GM12875 (cell line): ENCODE data around the gene WDR81.

ENCODE experiments used
- H3K4me3 ChIP-seq: one replicate; pipeline ENCODE4 v1.5.1; 2011; ENCODE audit warnings: low read depth, low read length, control low read depth
- TF ChIP-seq, protein P1 (sequence below): IDR thresholded peaks from 2 replicates; pipeline ENCODE4 v1.5.1; 2011; ENCODE audit warnings: low read depth, mild to moderate bottlenecking, control low read depth, inconsistent platforms, low read length, moderate library complexity, borderline replicate concordance; ENCODE audit not compliant: insufficient read depth

The WDR81 gene

DNA sequence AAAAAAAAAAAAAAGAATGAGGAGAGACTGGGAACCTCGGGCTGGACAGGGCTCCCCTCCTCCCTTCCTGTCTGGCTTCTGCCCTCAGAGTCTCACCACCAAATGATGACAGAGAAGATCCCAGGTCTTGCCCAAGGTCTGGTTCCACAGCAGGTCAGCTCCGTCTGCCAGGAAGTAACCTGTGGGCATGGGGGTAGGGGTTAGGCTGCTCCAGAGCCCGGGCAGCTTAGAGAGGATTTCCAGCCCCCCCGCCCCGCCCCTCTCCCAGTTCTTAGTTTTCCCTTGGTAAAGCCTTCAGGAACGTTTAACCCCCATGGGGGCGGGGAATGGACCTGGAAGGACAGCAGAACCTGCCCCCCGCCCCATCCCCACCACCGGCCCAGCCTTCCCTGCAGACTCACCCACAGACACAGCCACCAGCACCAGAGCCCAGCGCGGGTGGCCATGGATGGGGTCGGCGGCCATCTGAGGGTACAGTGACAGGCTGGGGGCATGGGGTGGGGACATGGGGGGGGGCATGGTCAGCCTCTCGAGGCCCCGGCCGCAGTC, 15.0 kb upstream of the WDR81 start:
- peak overlapping the region; percentile 49 for H3K4me3 ChIP-seq
- TF ChIP-seq, protein P1, sequence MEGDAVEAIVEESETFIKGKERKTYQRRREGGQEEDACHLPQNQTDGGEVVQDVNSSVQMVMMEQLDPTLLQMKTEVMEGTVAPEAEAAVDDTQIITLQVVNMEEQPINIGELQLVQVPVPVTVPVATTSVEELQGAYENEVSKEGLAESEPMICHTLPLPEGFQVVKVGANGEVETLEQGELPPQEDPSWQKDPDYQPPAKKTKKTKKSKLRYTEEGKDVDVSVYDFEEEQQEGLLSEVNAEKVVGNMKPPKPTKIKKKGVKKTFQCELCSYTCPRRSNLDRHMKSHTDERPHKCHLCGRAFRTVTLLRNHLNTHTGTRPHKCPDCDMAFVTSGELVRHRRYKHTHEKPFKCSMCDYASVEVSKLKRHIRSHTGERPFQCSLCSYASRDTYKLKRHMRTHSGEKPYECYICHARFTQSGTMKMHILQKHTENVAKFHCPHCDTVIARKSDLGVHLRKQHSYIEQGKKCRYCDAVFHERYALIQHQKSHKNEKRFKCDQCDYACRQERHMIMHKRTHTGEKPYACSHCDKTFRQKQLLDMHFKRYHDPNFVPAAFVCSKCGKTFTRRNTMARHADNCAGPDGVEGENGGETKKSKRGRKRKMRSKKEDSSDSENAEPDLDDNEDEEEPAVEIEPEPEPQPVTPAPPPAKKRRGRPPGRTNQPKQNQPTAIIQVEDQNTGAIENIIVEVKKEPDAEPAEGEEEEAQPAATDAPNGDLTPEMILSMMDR, result no peak

DNA sequence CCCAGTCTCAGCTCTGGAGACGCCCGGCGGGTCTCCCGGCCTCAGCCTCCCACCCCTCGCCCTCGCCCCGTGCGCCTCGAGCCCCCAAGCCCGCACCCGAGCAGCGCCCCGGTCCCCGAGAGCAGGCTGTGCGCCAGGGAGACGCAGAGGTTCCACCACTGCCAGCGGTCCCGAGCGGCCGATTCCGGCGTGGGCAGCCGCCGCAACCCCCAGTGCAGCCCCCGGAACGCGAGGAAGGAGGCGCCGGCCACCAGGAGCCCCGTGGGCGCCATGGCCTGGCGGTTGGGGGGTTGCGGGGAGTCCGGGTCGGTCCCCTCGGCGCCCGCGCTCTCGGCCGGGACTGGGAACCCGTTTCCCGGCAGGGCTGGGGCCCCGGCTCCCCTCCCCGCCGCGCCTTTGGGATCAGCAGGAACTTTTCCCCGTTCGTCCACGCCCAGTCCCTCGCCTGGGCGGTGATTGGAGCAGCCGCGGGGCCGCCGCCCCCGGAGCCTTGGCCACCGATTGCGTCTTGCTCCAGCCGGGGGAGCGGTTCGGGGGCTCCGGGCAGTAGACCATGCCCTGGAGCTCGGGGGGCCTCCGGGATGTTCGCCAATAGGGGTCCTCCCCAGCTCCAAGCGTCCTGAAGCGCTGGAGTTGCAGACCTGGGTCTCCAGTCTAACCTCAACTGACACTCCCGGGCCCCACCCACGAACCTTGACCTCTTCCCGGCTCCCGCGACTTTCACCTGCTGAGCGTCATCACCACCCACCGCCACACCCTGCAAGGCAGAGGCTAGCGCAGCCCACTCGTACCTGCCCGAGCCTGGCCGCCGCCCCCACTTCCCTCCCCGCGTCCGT, 14.3 kb upstream of the WDR81 start, which contains the start of gene TLCD2:
TLCD2 (minus strand) TSS at position 407 of the 836 bp plus-strand sequence; CDS start at position 272, 135 bp downstream.
- TF ChIP-seq, protein P1, result no peak
- H3K4me3 ChIP-seq, result peak within 1 kb of the TSS; percentile 49

DNA sequence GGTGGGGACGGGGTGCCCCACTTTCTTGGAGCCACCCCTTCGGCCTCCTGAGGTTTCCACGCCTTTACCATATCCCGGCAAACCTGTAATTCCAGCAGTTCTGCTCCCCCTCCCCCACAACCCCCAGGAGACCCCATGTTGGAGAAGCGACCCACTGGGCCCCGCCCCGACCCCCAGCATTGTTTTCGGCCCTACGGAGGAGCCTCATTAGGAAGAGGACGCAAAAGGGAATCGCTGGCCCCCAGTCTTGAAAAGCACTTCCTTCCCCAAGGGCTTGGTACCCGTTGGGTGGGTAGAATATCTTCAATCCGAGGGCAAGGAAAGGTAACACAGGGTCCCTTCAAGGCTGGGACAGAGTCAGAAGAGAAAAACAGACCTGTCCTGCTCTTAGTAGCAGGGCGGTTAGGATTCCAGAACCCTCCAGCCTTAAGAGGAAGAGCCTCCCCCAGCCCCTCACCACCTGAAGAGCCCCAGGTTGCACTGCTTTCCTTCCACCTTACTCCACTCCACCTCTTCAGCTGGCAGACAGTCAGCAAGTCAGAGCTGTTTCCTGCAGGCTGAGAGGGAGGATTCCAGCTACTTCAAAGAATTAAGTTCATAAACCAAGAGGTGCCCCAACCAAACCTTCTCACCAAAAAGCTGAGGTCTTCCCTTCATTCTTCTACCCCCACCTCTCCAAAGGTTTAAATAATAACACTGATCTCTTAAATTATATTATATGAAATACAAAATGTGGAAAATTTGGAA, 13.5 kb upstream of the WDR81 start:
- TF ChIP-seq, protein P1, result no peak
- H3K4me3 ChIP-seq, result no peak overlapping the region

DNA sequence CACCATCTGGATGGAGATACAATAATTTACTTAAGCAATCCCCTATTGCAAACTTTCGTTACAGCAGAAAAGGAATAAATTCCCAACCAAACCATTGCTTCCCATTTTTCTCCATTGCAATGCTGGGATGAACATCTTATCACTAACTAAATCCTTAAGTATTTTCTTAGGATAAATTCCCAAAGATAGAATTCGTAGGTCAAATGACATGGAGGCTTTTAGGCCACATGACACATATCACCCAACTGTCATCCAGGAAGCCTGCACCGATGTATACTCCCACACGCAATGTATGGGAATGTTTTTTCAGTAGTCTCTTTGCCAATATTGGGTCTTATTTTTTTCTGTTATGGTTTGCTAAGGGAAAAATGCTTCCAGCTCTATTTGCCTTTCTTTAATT, 12.7 kb upstream of the WDR81 start:
- H3K4me3 ChIP-seq, result no peak overlapping the region
- TF ChIP-seq, protein P1, result no peak

DNA sequence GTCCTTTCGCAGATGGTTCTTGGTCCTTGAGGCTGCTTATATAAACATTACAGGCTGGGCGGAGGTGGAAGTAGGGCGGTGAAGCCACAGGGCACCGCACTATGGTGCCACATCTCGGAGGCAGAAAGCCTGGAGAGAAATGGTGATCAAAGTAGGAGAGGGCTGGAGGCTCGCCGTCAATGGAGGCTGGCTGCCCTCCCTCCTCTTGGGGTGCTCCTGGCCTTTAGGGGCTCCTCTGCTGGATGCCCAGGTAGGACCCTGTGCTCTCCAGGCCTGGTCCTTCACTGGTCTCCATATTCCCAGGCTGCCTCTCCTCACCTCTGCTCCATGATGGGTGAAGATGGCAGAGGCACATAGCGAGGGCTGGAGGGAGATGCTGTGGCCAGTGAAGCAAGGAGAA, 12.2 kb upstream of the WDR81 start:
- no peak overlapping the region for H3K4me3 ChIP-seq
- TF ChIP-seq, protein P1, result no peak

DNA sequence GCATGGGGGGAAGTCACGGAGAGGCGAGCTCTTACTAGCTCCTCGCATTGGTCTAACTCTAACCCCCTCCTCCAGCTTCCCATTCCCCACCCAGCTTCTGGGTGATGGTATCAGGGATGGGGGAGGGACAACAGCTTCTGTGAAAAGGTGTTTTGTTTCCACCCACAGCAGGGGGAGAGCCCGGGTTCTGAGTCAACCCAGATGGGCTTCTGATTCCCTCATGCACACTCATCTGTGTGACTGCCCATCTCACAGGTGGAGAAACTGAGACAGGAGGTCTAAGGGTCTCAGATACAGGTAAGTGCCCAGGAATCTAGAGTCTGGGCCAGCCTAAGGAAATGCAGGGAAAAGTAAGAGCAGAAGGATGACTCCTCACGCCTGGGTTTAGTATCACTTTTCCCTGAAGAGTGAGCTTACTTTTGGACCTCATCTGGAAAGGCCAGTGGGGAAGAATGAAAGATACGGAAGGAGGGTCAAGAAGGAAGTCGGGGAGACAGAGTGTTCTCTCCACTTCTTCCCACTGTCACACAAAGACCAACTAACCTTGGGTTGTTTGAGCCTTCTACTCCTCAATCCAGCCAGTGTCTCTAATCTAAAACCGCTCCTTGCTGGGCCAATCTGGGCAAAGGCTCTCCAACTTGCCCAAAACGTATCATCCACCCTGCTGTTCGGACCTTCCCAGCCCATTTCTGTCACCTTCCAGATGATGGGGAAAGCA, 11.2 kb upstream of the WDR81 start:
- TF ChIP-seq, protein P1, result no peak
- no peak overlapping the region for H3K4me3 ChIP-seq
